Left forelimb (tissue), 1 donor: ENCODE results near the gene ZMYND8.
"Not testable (repeated sequence)": the region's sequence is repeated elsewhere in the genome, so short reads cannot be mapped to it uniquely, and the experiment has no call there.

ENCODE experiments used
- DNase-seq: peaks from one replicate; pipeline ENCODE4 v3.0.0-alpha.2; 2018; ENCODE audit warnings: low spot score

ZMYND8 gene

DNA sequence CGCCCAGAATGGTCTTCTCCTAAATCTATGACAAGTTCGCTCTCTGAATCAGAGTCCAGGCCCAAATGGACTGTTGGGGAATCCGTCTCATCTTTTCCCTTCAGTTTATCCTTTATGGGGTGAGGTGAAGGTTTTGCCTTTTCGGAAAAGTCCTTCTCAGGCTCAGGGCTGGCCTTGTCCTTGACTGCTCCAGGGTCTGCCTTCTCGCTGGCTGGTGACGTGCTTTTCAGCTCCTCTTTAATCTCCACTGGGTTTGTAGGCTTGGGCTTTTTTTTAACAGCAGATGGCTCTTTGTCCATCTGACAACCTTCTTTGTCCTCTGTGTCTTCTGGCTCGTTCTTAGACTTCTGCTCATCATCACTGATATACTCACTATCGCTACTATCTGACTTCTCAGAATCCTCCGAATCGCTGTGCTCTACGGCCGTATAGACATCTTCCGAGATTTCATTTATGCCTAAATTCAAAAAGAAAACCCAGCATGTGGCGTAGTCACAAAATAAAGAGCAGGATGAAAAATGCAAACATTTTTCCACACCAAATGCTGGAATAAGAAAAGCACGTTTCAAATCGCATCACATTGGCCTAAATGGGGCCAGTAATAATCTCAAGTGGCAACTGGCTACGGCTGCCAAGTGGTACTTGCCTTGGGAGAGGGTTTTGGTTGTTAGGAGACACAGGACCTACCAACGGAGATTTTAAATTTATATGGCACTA, 110.3 kb downstream of the ZMYND8 start:
- no peak for DNase-seq

DNA sequence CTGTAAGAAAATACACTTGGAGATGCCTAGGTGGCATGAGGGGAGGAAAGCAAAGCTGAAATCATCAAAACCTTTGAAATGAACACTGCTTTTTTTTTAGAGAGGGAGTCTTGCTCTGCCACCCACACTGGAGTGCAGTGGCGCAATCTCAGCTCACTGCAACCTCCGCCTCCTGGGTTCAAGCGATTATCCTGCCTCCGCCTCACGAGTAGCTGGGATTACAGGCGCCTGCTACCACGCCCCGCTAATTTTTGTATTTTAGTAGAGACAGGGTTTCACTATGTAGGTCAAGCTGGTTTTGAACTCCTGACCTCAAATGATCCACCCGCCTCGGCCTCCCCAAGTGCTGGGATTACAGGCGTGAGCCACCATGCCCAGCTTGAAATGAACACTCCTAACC, 111.3 kb downstream of the ZMYND8 start:
- not testable (repeated sequence) for DNase-seq

DNA sequence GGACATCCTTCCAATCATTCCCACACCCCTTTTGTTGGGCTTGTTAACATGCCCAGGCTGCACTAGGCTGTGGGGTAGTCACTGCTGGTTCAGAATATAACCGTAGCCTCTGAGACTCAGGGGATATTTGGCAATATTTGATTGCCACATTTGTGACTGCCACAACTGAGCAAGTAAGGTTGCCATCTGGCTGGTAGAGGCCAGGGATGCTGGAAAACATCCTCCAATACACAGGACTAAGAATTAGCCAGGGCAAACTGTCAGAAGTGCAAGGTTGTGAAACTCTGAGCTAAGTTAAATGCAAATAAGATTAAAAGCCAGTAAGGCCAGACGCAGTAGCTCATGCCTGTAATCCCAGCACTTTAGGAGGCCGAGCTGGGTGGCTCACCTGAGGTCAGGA, 112.0 kb downstream of the ZMYND8 start:
- DNase-seq = no peak

DNA sequence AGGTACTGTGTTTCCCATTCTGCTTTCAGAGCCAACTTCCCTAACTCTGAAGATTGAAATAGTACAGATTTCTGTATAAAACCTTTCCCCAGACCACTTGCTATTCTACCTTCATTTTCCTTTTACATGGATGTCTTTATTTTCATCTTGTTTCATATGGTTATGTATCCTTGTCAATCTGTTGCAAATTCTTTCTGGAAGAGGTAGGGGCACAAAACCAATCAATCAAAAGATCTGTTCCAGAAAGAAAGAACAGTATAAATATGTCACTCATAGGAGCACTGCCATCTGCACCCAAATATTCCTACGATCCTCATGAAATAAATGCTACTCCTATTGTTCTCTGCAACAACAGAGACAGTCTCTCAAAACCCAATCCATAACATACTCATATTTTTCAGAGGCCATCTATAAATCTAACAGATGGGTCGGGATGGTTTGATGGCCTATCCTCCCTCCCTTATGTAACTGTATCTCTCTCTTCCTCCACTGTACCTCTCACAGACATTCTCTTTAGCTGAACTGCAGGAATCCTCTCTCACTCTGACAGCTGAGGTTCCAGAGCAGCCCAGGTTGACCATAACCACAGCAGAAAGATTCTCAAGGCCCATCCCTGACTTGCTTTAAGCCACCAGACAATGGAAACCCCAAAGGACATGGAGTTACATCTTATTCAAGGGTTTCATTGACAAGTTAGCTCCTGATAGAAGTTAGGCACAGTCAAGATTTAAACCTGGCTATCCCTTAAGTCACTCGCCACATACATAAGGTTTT, 112.8 kb downstream of the ZMYND8 start:
- no peak for DNase-seq

DNA sequence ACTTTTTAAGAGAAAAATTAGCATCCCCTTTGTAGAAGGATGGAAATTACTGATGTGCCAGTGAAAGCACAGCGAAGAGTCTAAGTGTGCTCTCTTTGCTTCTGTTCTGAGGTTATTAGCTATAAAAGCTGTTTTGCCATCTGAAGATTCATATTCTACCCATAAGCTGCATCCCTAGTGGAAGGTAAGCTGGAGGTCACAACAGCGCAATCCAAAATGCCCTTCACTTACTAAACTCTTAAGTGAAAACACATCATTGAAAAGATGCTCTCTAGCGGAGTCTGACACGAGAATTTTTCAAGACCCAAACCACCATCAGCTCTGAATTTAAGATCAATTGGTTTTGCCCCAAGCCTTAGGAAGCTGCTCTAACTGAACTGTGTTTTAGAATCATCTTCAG, 113.5 kb downstream of the ZMYND8 start:
- DNase-seq = no peak

DNA sequence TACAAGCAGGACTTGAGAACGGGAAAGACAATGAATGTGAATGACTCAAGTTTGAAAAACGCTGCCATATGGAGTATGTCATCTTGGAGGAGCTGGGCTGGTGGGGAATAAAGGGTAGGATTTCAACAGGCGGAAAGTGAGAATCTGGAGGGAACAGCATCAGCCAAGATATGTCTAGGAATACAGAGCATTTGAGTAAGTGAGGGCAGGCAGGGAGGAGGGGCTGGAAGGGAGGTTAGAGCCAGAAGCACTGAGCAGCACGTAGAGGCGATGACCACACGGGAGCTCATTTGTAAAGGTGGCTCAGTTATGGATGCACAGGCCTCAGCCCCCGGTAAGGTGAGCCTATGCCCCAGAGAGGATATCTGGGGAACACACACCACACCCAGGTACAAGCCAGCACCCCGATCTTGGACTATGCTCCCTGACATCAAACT, 115.1 kb downstream of the ZMYND8 start:
- DNase-seq = no peak

DNA sequence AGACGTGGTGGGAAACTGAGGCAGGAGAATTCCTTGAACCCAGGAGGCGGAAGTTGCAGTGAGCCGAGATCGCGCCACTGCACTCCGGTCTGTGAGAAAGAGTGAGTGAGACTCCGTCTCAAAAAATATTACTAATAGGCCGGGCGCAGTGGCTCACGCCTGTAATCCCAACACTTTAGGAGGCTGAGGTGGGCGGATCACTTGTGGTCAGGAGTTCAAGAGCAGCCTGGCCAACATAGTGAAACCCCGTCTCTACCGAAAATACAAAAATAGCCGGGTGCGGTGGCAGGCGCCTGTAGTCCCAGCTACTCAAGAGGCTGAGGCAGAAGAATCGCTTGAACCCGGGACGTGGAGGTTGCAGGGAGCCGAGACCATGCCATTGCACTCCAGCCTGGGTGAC, 116.4 kb downstream of the ZMYND8 start:
- not testable (repeated sequence) for DNase-seq

DNA sequence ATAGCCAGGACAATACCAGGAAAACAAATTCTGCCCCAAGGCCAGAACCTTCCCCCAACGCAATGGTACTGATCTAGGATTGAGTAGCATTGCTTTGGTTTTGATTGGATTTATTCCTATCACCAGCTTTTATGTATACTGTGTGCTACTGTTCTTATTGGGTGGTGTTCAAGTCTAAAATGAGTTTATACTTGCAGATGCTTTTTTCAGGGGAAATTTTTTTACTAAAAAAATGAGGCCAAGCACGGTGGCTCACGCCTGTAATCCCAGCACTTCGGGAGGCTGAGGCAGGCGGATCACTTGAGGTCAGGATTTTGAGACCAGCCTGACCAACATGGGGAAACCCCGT, 116.8 kb downstream of the ZMYND8 start:
- no peak for DNase-seq

DNA sequence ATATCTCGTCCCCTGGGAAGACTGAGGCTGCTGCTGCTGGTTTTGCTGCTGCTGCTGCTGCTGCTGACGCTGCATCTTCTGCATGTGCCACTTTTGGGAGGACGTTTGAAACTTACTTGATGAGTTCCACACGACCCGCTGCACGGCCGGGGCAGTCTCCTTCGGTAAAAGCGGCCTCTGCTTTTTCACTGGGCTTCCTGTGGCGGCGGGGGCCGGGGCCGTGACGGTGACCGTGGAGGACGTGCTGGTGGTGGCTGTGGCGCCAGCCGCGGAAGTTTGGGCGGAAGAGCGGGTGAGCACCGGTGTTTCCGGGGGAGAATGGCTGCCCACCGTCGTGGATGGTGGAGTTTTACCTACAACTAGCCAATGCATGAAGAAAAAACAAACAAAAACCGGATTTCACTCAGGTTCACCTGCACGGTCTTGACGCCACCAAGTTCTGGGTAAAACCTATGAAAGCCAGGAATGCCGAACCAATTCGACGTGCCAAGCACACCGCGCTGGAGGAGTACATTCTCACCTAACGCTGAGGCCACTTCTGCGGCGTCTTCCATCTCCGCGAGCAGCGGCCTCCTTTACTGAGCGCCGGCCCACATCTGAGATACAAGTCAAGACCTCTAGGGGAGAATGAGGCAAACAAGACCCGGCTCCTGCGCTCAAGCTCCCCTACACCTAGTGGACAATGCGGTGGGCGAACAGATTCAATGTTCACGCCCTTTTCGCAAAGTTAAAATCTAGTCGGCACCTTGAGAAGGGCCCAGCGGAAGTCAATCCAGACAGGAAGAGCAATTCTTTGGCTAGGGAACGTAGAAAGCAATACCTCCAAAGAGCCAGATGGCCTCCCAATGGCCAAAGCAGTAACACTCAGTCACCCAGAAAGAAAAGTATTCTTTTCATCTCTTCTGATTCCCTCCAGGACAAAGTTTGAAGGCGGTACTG, 117.5 kb downstream of the ZMYND8 start:
- DNase-seq = no peak

DNA sequence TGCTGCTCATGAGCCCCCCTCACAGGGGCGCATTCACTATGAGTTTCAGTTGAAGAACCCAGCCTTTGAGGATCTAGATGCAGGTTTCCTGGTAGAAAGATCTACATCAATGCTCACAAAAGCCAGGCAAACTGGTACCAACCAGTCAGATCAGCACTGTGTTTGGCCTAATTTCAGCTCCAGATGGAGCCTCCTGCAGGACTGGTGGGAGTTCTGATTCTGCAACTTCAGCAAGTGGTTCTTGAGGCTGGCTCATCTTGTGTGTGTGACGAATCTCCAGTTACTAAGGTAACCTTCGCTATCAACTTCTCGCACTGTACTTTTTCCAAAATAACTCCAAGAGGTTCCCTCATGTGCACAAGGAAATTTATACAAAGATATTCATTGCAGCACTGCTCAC, 118.8 kb downstream of the ZMYND8 start:
- DNase-seq = no peak

DNA sequence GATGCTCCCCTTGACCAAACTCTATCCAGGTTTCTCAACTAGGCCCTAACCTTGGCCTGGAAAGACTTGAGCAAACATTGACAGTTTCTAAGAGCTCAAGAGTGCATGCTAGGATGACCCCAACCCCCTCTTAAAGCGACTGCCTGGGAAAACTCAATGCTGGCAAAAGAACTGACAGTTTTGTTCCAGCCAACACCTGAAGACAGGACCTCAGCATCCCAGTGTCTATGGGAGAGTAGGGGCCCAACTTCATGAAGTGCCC, 119.9 kb downstream of the ZMYND8 start:
- DNase-seq = no peak

DNA sequence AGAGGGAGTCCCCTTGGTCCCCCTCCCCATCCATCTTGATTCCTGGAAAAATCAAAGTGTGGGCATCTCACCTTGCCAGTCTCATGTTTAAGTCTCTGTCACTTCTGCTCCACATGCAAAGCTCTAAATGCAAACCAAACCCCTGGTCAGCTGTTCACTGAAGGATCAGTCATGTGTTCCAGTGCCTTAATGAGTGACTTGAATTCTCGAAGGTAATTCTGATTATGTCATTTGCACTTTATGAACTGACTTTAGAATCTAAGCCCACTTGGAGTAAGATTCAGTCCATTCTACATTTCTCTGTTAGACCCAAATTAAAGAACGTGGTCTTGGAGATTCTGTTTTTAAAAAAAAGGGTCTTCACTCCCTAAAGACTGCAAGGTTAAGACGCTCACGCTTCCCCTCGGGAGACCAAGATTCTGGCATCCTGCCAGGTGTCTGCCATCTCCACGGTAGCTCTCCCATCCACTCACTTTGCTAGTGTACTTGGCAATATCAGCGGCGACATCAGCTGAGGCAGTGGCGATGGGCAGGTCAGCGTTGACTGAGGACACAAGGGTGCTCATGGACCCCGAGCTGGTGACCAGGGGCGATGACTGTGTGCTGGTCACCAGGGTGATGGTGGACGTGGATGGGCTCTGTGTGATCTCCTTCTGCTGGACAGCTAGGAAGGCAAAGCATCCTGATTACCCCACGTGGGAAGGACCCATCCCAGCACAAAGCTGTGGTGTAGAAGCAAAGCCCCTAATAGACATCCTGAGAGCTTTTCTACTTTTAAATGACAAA, 120.5 kb downstream of the ZMYND8 start:
- no peak for DNase-seq

DNA sequence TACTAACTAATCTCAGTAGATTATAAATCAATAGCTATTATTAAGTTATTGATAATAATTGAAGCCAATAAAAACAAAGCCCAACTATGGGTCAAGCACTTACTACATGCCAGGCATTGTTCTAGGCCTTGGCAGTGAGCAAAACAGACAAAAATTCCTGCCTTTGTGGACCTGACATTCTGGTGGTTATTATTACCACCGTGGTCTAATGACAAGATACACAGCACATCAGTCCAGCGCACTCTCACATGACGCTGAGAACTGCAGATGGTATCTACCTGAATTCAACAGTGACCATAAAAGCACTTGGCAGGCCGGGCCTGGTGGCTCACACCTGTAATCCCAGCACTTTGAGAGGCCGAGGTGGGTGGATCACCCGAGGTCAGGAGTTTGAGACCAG, 121.4 kb downstream of the ZMYND8 start:
- no peak for DNase-seq

DNA sequence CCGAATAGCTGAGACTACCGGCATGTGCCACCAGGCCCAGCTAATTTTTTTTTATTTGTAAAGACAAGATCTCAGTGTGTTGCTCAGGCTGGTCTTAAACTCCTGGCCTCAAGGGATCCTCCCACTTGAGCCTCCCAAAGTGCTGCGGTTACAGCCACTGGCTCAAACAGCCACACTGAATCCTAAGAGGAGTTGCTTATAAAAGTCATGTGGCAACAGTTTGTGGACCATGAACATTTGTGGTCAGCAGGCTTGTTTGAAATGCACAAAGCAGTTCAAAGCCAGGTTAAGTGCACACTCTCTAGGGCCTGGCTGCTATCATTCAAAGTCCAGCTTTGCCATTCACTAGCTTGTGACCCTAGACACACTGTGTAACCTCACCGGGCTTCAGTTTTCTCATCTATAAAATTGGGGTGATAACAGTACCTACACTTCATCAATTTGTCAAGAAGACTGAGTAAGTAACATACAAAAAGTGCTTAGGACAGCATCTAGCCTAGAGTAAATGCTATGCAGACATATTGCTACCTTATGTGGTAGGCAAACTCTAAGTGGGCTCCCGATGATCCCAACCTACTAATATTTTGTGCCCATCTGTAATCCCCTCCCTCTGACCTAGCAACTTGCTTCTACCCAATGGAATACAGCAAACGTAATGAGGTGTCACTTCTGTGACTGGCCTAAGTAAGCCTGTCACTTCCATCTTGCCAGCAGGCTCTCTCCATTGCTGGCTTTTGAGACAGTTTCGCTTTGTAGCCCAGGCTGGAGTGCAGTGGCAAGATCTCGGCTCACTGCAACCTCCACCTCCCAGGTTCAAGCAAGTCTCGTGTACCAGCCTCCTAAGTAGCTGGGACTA, 122.9 kb downstream of the ZMYND8 start:
- DNase-seq = no peak

DNA sequence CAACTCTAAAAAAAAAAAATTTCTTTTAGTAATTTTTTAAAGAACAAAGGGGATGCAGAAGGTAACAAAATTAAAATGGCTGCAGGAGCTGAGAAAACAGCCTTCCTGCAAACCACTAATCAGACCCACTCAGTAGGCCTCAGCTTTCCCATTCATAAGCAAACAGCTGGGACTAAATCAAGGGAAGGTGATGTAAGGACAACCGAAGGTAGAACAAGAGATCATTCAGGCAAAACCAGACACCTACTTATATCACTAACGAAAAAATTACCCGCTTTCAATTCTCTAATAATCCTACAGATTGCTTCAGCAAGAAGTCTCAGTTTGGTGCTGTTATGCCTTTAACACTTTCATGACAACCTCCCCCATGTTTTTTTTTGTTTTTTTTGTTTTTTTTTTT, 124.0 kb downstream of the ZMYND8 start:
- no peak for DNase-seq

DNA sequence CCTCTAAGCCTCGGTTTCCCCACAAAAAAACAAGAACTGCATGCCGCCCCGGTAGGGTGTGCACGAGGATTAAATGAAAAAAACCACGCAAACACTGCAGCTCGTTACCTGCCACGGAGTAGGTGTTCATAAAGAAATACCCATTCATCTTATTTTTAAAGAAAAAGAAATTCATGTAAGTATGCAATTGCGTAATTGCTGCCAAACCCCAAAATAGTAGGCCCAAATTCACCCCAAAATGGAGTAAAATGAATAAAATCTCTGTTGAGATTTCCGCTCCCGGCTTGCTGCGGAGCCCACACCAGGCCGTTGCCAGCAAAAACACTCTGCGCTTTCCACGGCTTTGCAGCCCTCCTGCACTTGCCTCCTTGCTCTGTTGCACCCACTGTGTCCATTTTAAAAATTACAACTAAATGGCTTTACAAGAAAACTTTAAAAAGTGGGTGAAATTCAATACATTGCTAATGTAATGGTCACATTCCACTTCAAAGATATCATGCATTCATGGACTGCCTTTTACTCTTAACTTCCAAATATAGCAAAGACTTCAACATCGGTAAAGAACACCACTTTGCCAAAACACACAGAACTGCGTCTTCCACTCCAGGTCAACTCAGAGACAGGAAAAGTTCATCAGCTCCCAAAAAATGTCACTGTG, 125.0 kb downstream of the ZMYND8 start:
- no peak for DNase-seq

DNA sequence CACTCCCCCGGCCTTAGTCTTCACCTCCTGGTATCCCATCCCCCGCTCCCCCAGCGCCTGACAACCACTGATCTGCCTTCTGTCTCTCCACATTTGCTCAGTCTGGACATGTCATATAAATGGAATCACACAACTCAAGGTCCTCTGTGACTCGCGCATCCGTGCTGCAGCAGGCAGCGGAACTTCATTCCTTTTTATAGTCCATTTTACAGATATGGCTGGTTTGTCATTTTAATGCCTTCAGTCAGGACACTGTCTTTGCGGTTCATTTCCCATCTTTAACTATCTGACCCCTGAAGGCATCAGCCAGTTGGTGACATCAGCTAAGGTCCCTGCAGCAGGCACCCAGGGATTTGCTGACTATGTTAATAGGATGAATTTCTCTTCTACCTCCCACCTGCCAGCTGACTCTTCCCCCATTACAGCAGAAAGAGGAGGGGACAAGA, 125.7 kb downstream of the ZMYND8 start:
- no peak for DNase-seq

DNA sequence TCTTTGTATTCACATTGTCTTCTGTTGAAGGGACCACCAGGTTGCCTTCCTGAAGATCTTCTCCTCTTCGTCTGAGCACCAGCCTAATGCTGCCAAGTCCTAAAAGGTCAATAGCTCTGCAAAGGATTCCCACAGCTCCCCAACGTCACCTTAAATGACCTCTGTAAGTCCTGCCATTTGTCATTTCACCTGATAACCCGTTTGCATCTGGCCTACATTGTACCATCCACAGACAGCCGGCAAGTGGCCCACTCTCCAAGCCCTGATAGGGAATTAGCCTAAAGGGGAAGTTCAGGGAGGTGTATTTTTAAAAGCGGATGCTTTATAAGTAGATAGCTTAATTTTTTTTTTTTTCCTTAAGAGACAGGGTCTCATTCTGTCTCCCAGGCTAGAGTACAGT, 127.8 kb downstream of the ZMYND8 start:
- no peak for DNase-seq

DNA sequence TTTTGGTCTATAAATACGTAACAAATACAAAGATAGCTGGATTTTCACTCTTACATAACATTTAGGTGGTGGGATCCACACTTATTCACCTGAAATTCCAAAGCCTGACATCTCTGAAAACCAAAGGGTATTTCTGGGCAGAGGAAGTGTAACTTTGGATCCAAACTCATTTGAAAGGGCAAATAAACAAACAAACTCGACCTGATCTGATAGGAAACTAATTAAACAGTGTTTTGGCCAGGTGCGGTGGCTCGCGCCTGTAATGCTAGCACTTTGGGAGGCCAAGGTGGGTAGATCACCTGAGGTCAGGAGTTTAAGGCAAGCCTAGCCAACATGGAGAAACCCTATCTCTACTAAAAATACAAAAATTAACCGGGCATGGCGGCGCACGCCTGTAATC, 128.9 kb downstream of the ZMYND8 start:
- no peak for DNase-seq

DNA sequence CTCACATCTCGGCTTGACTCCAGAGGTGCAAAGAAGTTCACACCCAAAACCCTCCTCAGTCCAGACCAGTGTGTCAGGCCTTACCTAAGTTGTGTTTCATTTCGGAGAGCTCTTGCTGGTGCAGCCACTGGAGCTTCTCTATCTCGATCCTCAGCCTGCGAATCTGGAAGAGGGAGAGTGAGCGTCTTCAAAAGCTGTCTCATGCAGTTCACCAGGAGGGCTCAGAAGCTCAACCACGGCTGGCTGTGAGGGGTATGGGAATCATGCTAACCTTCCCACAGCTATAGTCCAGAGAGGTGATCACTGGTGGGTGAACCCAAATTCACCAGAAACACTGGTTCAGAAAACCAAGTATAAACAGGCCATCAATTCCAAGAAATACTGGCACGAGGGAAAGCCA, 129.4 kb downstream of the ZMYND8 start:
- DNase-seq = no peak

DNA sequence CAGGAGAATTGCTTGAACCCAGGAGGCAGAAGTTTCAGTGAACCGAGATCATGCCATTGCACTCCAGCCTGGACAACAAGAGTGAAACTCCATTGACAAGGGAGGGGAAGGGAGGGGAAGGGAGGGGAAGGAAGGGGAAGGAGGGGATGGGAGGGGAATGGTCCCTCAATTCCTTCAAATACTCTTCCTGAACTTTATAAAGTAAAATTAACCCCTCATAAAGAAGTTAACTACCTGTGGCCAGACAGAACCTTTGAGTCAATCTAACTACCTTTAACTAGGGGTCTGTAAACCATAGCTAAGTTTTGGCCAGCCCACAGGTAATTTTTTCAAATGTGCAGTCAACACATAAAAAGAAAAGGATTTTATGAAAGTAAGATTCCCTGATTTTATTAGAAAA, 131.0 kb downstream of the ZMYND8 start:
- DNase-seq = no peak
